SU-DHL-6 (cell line): Measurements from ENCODE around the gene PKN3.

Experiments used
- H2AFZ ChIP-seq: fragments of 200-600 bp; sonication (generic); 2 replicates; pipeline ENCODE4 v1.6.1; 2014; ENCODE audit warnings: low read depth, mild to moderate bottlenecking, moderate library complexity, mixed read lengths, antibody characterized with exemption, low read length; ENCODE audit not compliant: severe bottlenecking
- H3F3A ChIP-seq: fragments of 200-600 bp; shearing (Covaris generic); 2 replicates; pipeline ENCODE4 v1.6.0; 2016; ENCODE audit warnings: antibody characterized with exemption, mild to moderate bottlenecking; ENCODE audit not compliant: insufficient read depth
- H3K27ac ChIP-seq: fragments of 200-600 bp; sonication (generic); 2 replicates; pipeline ENCODE4 v1.5.1; 2016; ENCODE audit warnings: low read depth, mild to moderate bottlenecking, low read length, moderate library complexity, mixed read lengths
- H3K27me3 ChIP-seq: fragments of 200-600 bp; sonication (generic), shearing (Covaris generic); 2 replicates; pipeline ENCODE4 v1.6.0; 2014; ENCODE audit warnings: mild to moderate bottlenecking, low read length
- H3K36me3 ChIP-seq: fragments of 200-600 bp; sonication (generic); 2 replicates; pipeline ENCODE4 v1.6.1; 2014; ENCODE audit warnings: mild to moderate bottlenecking, low read length, mixed read lengths
- H3K4me2 ChIP-seq: fragments of 300-600, 200-600 bp; shearing (Covaris generic), sonication (generic); 2 replicates; pipeline ENCODE4 v1.6.0; 2014; ENCODE audit warnings: low read length, low read depth, mild to moderate bottlenecking; ENCODE audit not compliant: poor library complexity, severe bottlenecking
- H3K4me3 ChIP-seq: fragments of 200-600 bp; sonication (generic); 2 replicates; pipeline ENCODE4 v1.5.1; 2014; ENCODE audit warnings: antibody characterized with exemption, low read length, mild to moderate bottlenecking, mixed read lengths; ENCODE audit not compliant: insufficient read depth, poor library complexity, severe bottlenecking
- H3K79me2 ChIP-seq: fragments of 200-600 bp; sonication (generic); 2 replicates; pipeline ENCODE4 v1.6.1; 2014; ENCODE audit warnings: mild to moderate bottlenecking, low read length, moderate library complexity; ENCODE audit not compliant: insufficient read depth
- H3K9ac ChIP-seq: fragments of 200-600 bp; sonication (generic); 2 replicates; pipeline ENCODE4 v1.7.0; 2014; ENCODE audit warnings: mild to moderate bottlenecking, low read length
- H3K9me2 ChIP-seq: fragments of 200-600 bp; sonication (generic); replicated peaks from 2 replicates; pipeline ENCODE4 v1.6.1; 2014; ENCODE audit warnings: low read length; ENCODE audit not compliant: insufficient read depth
- H3K9me3 ChIP-seq: fragments of 200-600 bp; sonication (generic); 2 replicates; pipeline ENCODE4 v1.6.1; 2014; ENCODE audit warnings: low read length, mixed read lengths; ENCODE audit not compliant: insufficient read depth
- H4K20me1 ChIP-seq: fragments of 200-600 bp; sonication (generic); 2 replicates; pipeline ENCODE4 v1.6.1; 2014; ENCODE audit warnings: low read depth, mild to moderate bottlenecking, antibody characterized with exemption, low read length, moderate library complexity, mixed read lengths
- EZH2phosphoT487 ChIP-seq: fragments of 200-600 bp; sonication (generic), shearing (Covaris generic); conservative IDR thresholded peaks from 2 replicates; pipeline ENCODE4 v1.6.1; 2018; ENCODE audit warnings: mild to moderate bottlenecking, antibody characterized with exemption, low read length, moderate library complexity, mixed read lengths
- TF ChIP-seq, protein P1 (sequence below): fragments of 200-600 bp; sonication (generic); IDR thresholded peaks from one replicate; pipeline ENCODE4 v1.5.1; 2017; ENCODE audit warnings: antibody characterized with exemption, mild to moderate bottlenecking, low read length, moderate library complexity; ENCODE audit not compliant: insufficient read depth, poor library complexity, severe bottlenecking

Gene PKN3

GRCh38 chr9:128685636-128686489, 16.4 kb upstream of the PKN3 start:
- Histone ChIP-seq H3K27ac (peak overlapping the region; percentile 97), H3F3A (peaks cover 55% of the 10 kb centered on the region), H3K9me3 (no peaks in the 10 kb centered on the region), H3K27me3 (no peaks in the 10 kb centered on the region), H2AFZ (no peak overlapping the region), H4K20me1 (peaks cover 4% of the 10 kb centered on the region; the same call in 1 of the 2 replicates), H3K9me2 (no peaks in the 10 kb centered on the region), H3K4me3 (peak overlapping the region; percentile 82), H3K9ac (peak overlapping the region; percentile 96), H3K36me3 (peaks cover 6% of the 10 kb centered on the region), H3K4me2 (peak overlapping the region; percentile 74), H3K79me2 (peaks cover 71% of the 10 kb centered on the region)
- TF ChIP-seq, protein P1, sequence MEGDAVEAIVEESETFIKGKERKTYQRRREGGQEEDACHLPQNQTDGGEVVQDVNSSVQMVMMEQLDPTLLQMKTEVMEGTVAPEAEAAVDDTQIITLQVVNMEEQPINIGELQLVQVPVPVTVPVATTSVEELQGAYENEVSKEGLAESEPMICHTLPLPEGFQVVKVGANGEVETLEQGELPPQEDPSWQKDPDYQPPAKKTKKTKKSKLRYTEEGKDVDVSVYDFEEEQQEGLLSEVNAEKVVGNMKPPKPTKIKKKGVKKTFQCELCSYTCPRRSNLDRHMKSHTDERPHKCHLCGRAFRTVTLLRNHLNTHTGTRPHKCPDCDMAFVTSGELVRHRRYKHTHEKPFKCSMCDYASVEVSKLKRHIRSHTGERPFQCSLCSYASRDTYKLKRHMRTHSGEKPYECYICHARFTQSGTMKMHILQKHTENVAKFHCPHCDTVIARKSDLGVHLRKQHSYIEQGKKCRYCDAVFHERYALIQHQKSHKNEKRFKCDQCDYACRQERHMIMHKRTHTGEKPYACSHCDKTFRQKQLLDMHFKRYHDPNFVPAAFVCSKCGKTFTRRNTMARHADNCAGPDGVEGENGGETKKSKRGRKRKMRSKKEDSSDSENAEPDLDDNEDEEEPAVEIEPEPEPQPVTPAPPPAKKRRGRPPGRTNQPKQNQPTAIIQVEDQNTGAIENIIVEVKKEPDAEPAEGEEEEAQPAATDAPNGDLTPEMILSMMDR: no peak
- no peak for TF ChIP-seq EZH2phosphoT487

DNA sequence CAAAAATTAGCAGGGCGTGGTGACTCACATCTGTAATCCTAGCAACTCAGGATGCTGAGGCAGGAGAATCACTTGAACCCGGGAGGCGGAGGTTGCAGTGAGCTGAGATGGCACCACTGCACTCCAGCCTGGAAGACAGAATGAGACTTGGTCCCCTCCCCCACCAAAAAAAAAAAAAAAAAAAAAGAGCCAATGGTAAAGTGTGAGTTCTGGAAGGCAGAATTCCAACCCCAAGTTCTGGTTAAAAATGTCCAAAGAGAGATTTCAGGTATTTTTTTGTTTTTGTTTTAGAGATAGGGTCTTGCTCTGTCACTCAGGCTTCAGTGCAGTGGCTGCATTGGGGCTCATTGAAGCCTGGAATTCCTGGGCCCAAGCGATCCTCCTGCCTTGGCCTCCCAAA, 14.8 kb upstream of the PKN3 start:
- Histone ChIP-seq H3K4me2 (peak overlapping the region; percentile 74), H3K9me2 (no peaks in the 10 kb centered on the region), H3K27ac (peak overlapping the region; percentile 97), H3K4me3 (peak overlapping the region; percentile 45), H2AFZ (no peak overlapping the region), H3K79me2 (peaks cover 81% of the 10 kb centered on the region), H4K20me1 (peaks cover 12% of the 10 kb centered on the region), H3K36me3 (peaks cover 21% of the 10 kb centered on the region), H3F3A (peaks cover 59% of the 10 kb centered on the region), H3K9ac (peak overlapping the region; percentile 96), H3K27me3 (no peaks in the 10 kb centered on the region), H3K9me3 (no peaks in the 10 kb centered on the region)
- TF ChIP-seq EZH2phosphoT487: no peak
- TF ChIP-seq, protein P1: no peak

DNA sequence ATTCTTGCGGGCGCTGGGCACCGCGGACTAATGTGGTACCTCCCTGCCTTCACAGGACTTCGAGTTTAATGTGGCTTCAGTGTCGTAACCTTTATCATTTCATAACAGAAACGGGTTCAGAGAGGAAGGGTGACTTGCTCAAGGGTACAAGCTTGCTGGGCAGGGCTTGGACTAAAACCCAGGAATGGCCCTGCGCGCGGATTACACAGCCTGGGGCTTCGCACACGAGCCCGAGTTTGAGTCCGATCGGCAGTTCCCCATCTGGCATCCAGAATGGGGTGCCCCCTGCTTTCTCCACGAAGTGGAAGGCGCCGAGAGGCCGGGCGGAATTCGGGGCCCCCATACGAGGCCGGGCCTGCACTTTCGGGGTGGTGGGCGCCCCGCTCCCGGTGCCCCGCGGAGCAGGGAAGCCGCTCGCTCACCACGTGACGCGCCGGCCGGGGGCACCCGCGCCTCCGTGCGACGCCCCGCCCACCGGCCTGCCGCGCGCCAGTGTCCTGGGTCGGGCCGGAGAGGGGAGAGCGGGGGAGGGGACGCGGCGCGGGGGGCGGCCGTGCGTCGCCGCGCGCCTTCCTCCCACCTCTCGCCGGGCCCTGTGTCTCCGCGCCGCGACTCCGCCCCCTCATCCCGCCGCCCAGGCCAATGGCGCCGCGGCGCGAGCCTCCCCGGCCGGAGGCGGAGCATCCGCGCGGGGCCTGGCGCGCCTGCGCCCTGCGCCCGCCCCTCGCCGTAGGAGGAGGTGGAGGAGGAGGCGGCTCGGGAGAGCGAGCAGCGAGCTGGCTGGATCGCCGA, 13.6 kb upstream of the PKN3 start, which contains the start of gene SET:
Gene SET (plus strand): TSS at position 722 of the 792 bp plus-strand sequence. CDS start 361 bp downstream, outside the sequence.
- no peak for TF ChIP-seq EZH2phosphoT487
- TF ChIP-seq, protein P1: no peak
- H3K9me3 ChIP-seq: no peaks in the 10 kb centered on the region
- H3K4me3 ChIP-seq: peak within 1 kb of the TSS; percentile 81
- H3K27ac ChIP-seq: peak within 1 kb of the TSS; percentile 97
- peak within 1 kb of the TSS; percentile 79 for H3K4me2 ChIP-seq
- peaks cover 64% of the 10 kb centered on the region for H3F3A ChIP-seq
- peaks cover 33% of the 10 kb centered on the region for H3K36me3 ChIP-seq
- no peaks in the 10 kb centered on the region for H3K9me2 ChIP-seq
- H3K27me3 ChIP-seq: no peaks in the 10 kb centered on the region
- peaks cover 84% of the 10 kb centered on the region for H3K79me2 ChIP-seq
- H3K9ac ChIP-seq: peak within 1 kb of the TSS; percentile 96
- H2AFZ ChIP-seq: peak within 1 kb of the TSS; percentile 15
- peaks cover 22% of the 10 kb centered on the region for H4K20me1 ChIP-seq
